Smooth muscle cell (in vitro differentiated cells): ENCODE measurements around the gene ARSH. TPM values are rescaled to one million over a fixed set of nuclear protein-coding genes. Genes with fewer than 3 reads are reported as not detected.
"Not testable (repeated sequence)": the region's sequence is repeated elsewhere in the genome, so short reads cannot be mapped to it uniquely, and the experiment has no call there.

Experiments used
- DNase-seq: peaks from one replicate; lab custom pipeline; 2025; ENCODE audit not compliant: unreplicated experiment; lab: John Stamatoyannopoulos, UW
- H2AFZ ChIP-seq: fragments of 200-600 bp; sonication (generic); 2 replicates; pipeline ENCODE4 v1.6.0; 2016; ENCODE audit warnings: antibody characterized with exemption, low read depth, mild to moderate bottlenecking
- H3F3A ChIP-seq: fragments of 200-600 bp; sonication (generic); 2 replicates; pipeline ENCODE4 v1.6.0; 2017; ENCODE audit warnings: antibody characterized with exemption, low read depth
- H3K27ac ChIP-seq: fragments of 200-600 bp; sonication (generic); 2 replicates; pipeline ENCODE4 v1.5.1; 2016; ENCODE audit warnings: low read depth, mild to moderate bottlenecking
- H3K27me3 ChIP-seq: fragments of 200-600 bp; sonication (generic); 2 replicates; pipeline ENCODE4 v1.6.1; 2016; ENCODE audit warnings: low read depth, mild to moderate bottlenecking
- H3K36me3 ChIP-seq: fragments of 200-600 bp; sonication (generic); 2 replicates; pipeline ENCODE4 v1.5.1; 2016; ENCODE audit warnings: low read depth
- H3K4me1 ChIP-seq: fragments of 200-600 bp; sonication (generic); 2 replicates; pipeline ENCODE4 v1.5.1; 2016; ENCODE audit warnings: low read depth
- H3K4me2 ChIP-seq: fragments of 200-600 bp; sonication (generic); 2 replicates; pipeline ENCODE4 v1.6.0; 2016; ENCODE audit warnings: mild to moderate bottlenecking
- H3K4me3 ChIP-seq: fragments of 200-600 bp; sonication (generic); 2 replicates; pipeline ENCODE4 v1.5.1; 2016; ENCODE audit warnings: mild to moderate bottlenecking
- H3K79me2 ChIP-seq: fragments of 200-600 bp; sonication (generic); 2 replicates; pipeline ENCODE4 v1.6.0; 2016; ENCODE audit warnings: low read depth, mild to moderate bottlenecking
- H3K9ac ChIP-seq: fragments of 200-600 bp; sonication (generic); 2 replicates; pipeline ENCODE4 v1.6.0; 2016; ENCODE audit warnings: low read depth
- H3K9me3 ChIP-seq: fragments of 200-600 bp; sonication (generic); replicated peaks from 2 replicates; pipeline ENCODE4 v1.5.1; 2016; ENCODE audit warnings: low read depth
- H4K20me1 ChIP-seq: fragments of 200-600 bp; sonication (generic); 2 replicates; pipeline ENCODE4 v1.6.0; 2016; ENCODE audit warnings: low read depth
- CTCF ChIP-seq: fragments of 200-600 bp; sonication (generic); IDR thresholded peaks from 2 replicates; pipeline ENCODE4 v1.5.1; 2017; ENCODE audit warnings: borderline replicate concordance, mild to moderate bottlenecking, antibody characterized with exemption; ENCODE audit not compliant: insufficient read depth, poor library complexity, severe bottlenecking
- WGBS: methylation state at CpG from one replicate; pipeline ENCODE4 v1.1.7; 2016; ENCODE audit warnings: low lambda C conversion rate; 5-methylcytosine and 5-hydroxymethylcytosine counted together
- polyA plus RNA-seq: library from polyadenylated mRNA; unstranded; fragments of >200 nt; fragmentation: Nextera tagmentation; extraction: Ambion mirVana; gene quantifications from 2 replicates; pipeline ENCODE4 v1.2.1, GENCODE V29; 2016
- total RNA-seq: library from RNA; depleted of rRNA; stranded (reverse); fragments of >200 nt; gene quantifications from 2 replicates; pipeline ENCODE4 v1.2.3, GENCODE V29; 2014

ARSH gene
- total and polyA plus RNA-seq, 2 experiments from 2014 or later: not detected

- Histone ChIP-seq H3K27ac (no peak overlapping the region), H3K9me3 (no peaks in the 10 kb centered on the region), H3K4me2 (no peak overlapping the region), H3K36me3 (no peaks in the 10 kb centered on the region), H2AFZ (no peak overlapping the region), H3F3A (no peaks in the 10 kb centered on the region), H3K9ac (no peak overlapping the region), H3K4me3 (no peak overlapping the region), H4K20me1 (no peaks in the 10 kb centered on the region), H3K4me1 (no peaks in the 10 kb centered on the region), H3K27me3 (no peaks in the 10 kb centered on the region), H3K79me2 (no peaks in the 10 kb centered on the region)
- DNase-seq: no peak
- TF ChIP-seq CTCF: no peak
- WGBS: 82% methylated on average over 1 of the region's 1 CpG
Observed at GRCh38 chrX:2974961-2975360, 31.4 kb upstream of the ARSH start.

GRCh38 chrX:2978639-2979038 lies 27.7 kb upstream of the ARSH start:
- H3K4me3 ChIP-seq, H3K36me3 ChIP-seq, H4K20me1 ChIP-seq, H3F3A ChIP-seq, H3K9ac ChIP-seq, H3K9me3 ChIP-seq, H3K4me2 ChIP-seq, H3K79me2 ChIP-seq, H3K4me1 ChIP-seq, H3K27ac ChIP-seq, DNase-seq, H3K27me3 ChIP-seq, H2AFZ ChIP-seq: not testable (repeated sequence)
- 98% methylated on average over 4 of the region's 4 CpGs for WGBS

GRCh38 chrX:2984342-2984741 lies 22.0 kb upstream of the ARSH start:
- no peak for DNase-seq
- Histone ChIP-seq H3K9ac (no peak overlapping the region), H3F3A (no peaks in the 10 kb centered on the region), H3K4me1 (no peaks in the 10 kb centered on the region), H3K4me2 (no peak overlapping the region), H3K79me2 (no peaks in the 10 kb centered on the region), H2AFZ (no peak overlapping the region), H4K20me1 (no peaks in the 10 kb centered on the region), H3K36me3 (no peaks in the 10 kb centered on the region), H3K9me3 (no peaks in the 10 kb centered on the region), H3K27ac (no peak overlapping the region), H3K4me3 (no peak overlapping the region), H3K27me3 (no peaks in the 10 kb centered on the region)
- 92% methylated on average over 4 of the region's 4 CpGs for WGBS
- no peak for TF ChIP-seq CTCF

DNA sequence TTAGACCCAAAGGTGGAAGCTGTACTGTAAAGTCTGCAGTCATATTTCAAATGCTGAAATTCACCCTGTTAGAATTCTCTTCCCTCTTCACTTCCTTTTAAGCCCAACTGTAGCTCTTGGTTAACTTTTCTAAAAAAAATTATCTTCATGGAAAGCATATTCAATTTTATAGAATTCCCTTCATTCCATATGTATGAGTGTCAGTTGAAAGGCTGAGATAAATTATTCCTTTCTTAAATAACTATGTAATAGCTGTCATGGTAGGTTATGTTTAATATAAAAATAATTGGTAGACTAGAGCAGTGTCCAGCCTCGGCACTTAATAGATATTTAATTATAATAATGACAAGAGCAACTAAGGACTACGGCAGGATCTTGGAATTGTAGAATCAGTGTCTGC lies 16.8 kb upstream of the ARSH start:
- Histone ChIP-seq H3F3A (no peaks in the 10 kb centered on the region), H3K27ac (no peak overlapping the region), H3K4me2 (no peak overlapping the region), H3K9ac (no peak overlapping the region), H3K79me2 (no peaks in the 10 kb centered on the region), H4K20me1 (no peaks in the 10 kb centered on the region), H3K4me1 (no peaks in the 10 kb centered on the region), H2AFZ (no peak overlapping the region), H3K4me3 (no peak overlapping the region), H3K27me3 (no peaks in the 10 kb centered on the region), H3K9me3 (no peaks in the 10 kb centered on the region), H3K36me3 (no peaks in the 10 kb centered on the region)
- no peak for TF ChIP-seq CTCF
- WGBS: 93% methylated on average over 2 of the region's 2 CpGs
- no peak for DNase-seq
